Endothelial cell of umbilical vein (primary cell): ENCODE measurements around the gene CEP57L1. TPM values are rescaled to one million over a fixed set of nuclear protein-coding genes. Genes with fewer than 3 reads are reported as not detected.

Source experiments
- BruUV-seq: library from RNA; stranded (reverse); fragments of 400-500 nt; replicated peaks from 2 replicates; lab custom pipeline; 2021; lab: Mats Ljungman, UMichigan
- CTCF ChIA-PET: fragments of 300-600, 350-600 bp; sonication (Branson Sonifier 250); formaldehyde crosslinking; loops from one replicate; lab custom pipeline; 2021; ENCODE audit warnings: antibody characterized with exemption, inconsistent platforms; lab: Charles Lee
- POLR2A ChIA-PET: fragments of 300-600, 350-600 bp; sonication (Branson Sonifier 250); formaldehyde crosslinking; loops from one replicate; lab custom pipeline; 2021; ENCODE audit warnings: antibody characterized with exemption, inconsistent platforms; lab: Charles Lee
- DNase-seq: peaks from one replicate; pipeline ENCODE4 v3.0.0-alpha.2; 2011; ENCODE audit warnings: low read depth, low spot score
- FAIRE-seq: peaks from 2 replicates; lab custom pipeline; 2011; peaks lifted over from hg19 to GRCh38; lab: Jason Lieb, UNC
- H2AFZ ChIP-seq: 2 replicates; pipeline ENCODE4 v1.6.0; 2012; ENCODE audit warnings: low read depth, low read length, control low read depth, inconsistent platforms
- H3K27ac ChIP-seq: 2 replicates; pipeline ENCODE4 v1.5.1; 2011; ENCODE audit warnings: low read depth, mild to moderate bottlenecking, control low read depth, low read length, moderate library complexity; ENCODE audit not compliant: insufficient read depth
- H3K27me3 ChIP-seq, 2 experiments: 2 replicates each; pipeline versions ENCODE4 v1.6.0 to v1.6.1; 2011; ENCODE audit warnings: low read length in 2 of 2, mixed read lengths in 1 of 2; ENCODE audit not compliant: control insufficient read depth in 2 of 2, insufficient read depth in 2 of 2
- H3K36me3 ChIP-seq, 2 experiments: 2 replicates in 1 of 2; 3 replicates in 1 of 2; pipeline ENCODE4 v1.5.1; 2011; ENCODE audit warnings: low read length in 2 of 2, mild to moderate bottlenecking in 1 of 2, moderate library complexity in 1 of 2; ENCODE audit not compliant: control insufficient read depth in 2 of 2, insufficient read depth in 2 of 2; ENCODE audit errors: extremely low read depth in 1 of 2
- H3K4me1 ChIP-seq: 3 replicates; pipeline ENCODE4 v1.5.1; 2011; ENCODE audit warnings: mild to moderate bottlenecking, low read length; ENCODE audit not compliant: control insufficient read depth, insufficient read depth; ENCODE audit errors: extremely low read depth
- H3K4me2 ChIP-seq: 2 replicates; pipeline ENCODE4 v1.6.1; 2011; ENCODE audit warnings: low read length, control low read depth, mixed read lengths; ENCODE audit not compliant: insufficient read depth
- H3K4me3 ChIP-seq, 3 experiments: fragments of 200-600 bp in 1 of 3; sonication (generic), shearing (Covaris generic) in 1 of 3; replicated peaks in 1 of 3; 2 replicates each; pipeline ENCODE4 v1.5.1; 2011 to 2016; ENCODE audit warnings: control low read depth in 3 of 3, low read length in 3 of 3, mild to moderate bottlenecking in 2 of 3, inconsistent platforms in 1 of 3, low read depth in 1 of 3, moderate library complexity in 1 of 3; ENCODE audit not compliant: insufficient read depth in 1 of 3
- H3K79me2 ChIP-seq: 2 replicates; pipeline ENCODE4 v1.6.0; 2012; ENCODE audit warnings: low read length, inconsistent platforms; ENCODE audit not compliant: control insufficient read depth, insufficient read depth
- H3K9ac ChIP-seq: replicated peaks from 2 replicates; pipeline ENCODE3; 2011; ENCODE audit warnings: low read length, control low read depth; ENCODE audit not compliant: insufficient read depth; ENCODE audit errors: extremely low read depth
- H3K9me1 ChIP-seq: replicated peaks from 3 replicates; pipeline ENCODE4 v1.6.0; 2011; ENCODE audit warnings: mild to moderate bottlenecking, low read length; ENCODE audit not compliant: control insufficient read depth, insufficient read depth; ENCODE audit errors: extremely low read depth
- H3K9me3 ChIP-seq: replicated peaks from 2 replicates; pipeline ENCODE4 v1.5.1; 2012; ENCODE audit warnings: low read length, inconsistent platforms; ENCODE audit not compliant: control insufficient read depth, insufficient read depth
- H4K20me1 ChIP-seq: replicated peaks from 2 replicates; pipeline ENCODE3; 2011; ENCODE audit warnings: mild to moderate bottlenecking, low read length; ENCODE audit not compliant: control insufficient read depth, insufficient read depth; ENCODE audit errors: extremely low read depth
- EZH2 ChIP-seq: IDR thresholded peaks from 2 replicates; pipeline ENCODE4 v1.6.1; 2012; ENCODE audit warnings: borderline replicate concordance, low read depth, mild to moderate bottlenecking, moderate library complexity, low read length, inconsistent platforms; ENCODE audit not compliant: severe bottlenecking
- FOS ChIP-seq: IDR thresholded peaks from 2 replicates; pipeline ENCODE4 v1.6.1; 2011; ENCODE audit warnings: mild to moderate bottlenecking, low read length, moderate library complexity, borderline replicate concordance; ENCODE audit not compliant: insufficient read depth
- GATA2 ChIP-seq: IDR thresholded peaks from 2 replicates; pipeline ENCODE4 v1.7.0; 2011; ENCODE audit warnings: low read depth, mild to moderate bottlenecking, moderate library complexity, mixed read lengths, low read length; ENCODE audit not compliant: insufficient read length, insufficient read depth
- JUN ChIP-seq: IDR thresholded peaks from 2 replicates; pipeline ENCODE4 v1.6.1; 2011; ENCODE audit warnings: borderline replicate concordance, low read depth; ENCODE audit not compliant: insufficient read length, insufficient read depth
- MYC ChIP-seq: IDR thresholded peaks from one replicate; pipeline ENCODE4 v1.6.1; 2011; ENCODE audit warnings: mild to moderate bottlenecking, low read depth, low read length
- POLR2A ChIP-seq: IDR thresholded peaks from 2 replicates; pipeline ENCODE4 v1.6.1; 2012; ENCODE audit warnings: low read depth, mild to moderate bottlenecking, control low read depth, low read length
- POLR2AphosphoS5 ChIP-seq: IDR thresholded peaks from 2 replicates; pipeline ENCODE4 v1.6.1; 2012; ENCODE audit warnings: low read depth, mild to moderate bottlenecking, control low read depth, low read length, moderate library complexity; ENCODE audit not compliant: insufficient read depth
- dilution Hi-C: fragments of 300-500 bp; cut with MboI; formaldehyde crosslinking; loops from one replicate; pipeline ENCODE4 v1.15.0; 2019; ENCODE audit warnings: low sequenced_read_pairs; ENCODE audit not compliant: extremely low pct_ligation_motif_present
- intact Hi-C: fragments of 100-400 bp; cut with micrococcal nuclease; formaldehyde crosslinking; loops from one replicate; pipeline ENCODE4 v1.10.0; 2022
- polyA plus RNA-seq, 4 experiments: library from polyadenylated mRNA; depleted of rRNA in 3 of 4; stranded (reverse) in 3 of 4; unstranded in 1 of 4; fragments of >200 nt; gene quantifications; 2 replicates each; pipeline versions ENCODE4 v1.2.1 to v1.2.3, GENCODE V29; 2011 to 2012; ENCODE audit warnings: missing spikeins in 1 of 4
- total RNA-seq: library from RNA; stranded (reverse); gene quantifications from 2 replicates; pipeline ENCODE4 v1.2.3, GENCODE V29; 2021
- TF ChIP-seq, protein P1 (sequence below), 2 donors: IDR thresholded peaks; 1 replicate in 1 of 2; 2 replicates in 1 of 2; pipeline ENCODE4 v1.5.1; 2011; ENCODE audit warnings: low read length in 2 of 2, mild to moderate bottlenecking in 2 of 2, moderate library complexity in 2 of 2, control low read depth in 1 of 2, inconsistent platforms in 1 of 2, low read depth in 1 of 2; ENCODE audit not compliant: insufficient read depth in 1 of 2; ENCODE audit errors: extremely low read depth in 1 of 2
- TF ChIP-seq, protein P2 (sequence below): IDR thresholded peaks from 2 replicates; pipeline ENCODE4 v1.6.1; 2011; ENCODE audit not compliant: insufficient read depth, insufficient read length

The CEP57L1 gene
- total and polyA plus RNA-seq, 2 donors (not counting 3 experiments of a cell fraction or from before 2014, with no cell fraction given) = 7.8 to 20.9 TPM

DNA sequence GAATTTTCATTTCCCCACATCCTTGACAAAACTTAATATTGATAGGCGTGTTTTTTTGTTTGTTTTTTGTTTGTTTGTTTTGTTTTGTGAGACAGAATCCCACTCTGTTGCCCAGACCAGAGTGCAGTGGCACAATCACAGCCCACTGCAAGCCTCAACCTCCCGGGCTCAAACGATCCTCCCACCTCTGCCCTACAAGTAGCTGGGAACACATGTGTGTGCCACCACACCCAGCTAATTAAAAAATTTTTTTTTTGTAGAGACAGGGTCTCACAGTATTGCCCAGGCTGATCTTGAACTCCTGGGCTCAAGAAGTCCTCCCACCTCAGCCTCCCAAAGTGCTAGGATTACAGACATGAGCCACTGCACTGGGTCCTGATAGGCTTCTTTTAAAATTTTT lies 9.2 kb downstream of the CEP57L1 start:
- dilution Hi-C loops = no loop called here
- CTCF ChIA-PET = no interaction called here
- POLR2A ChIA-PET = no interaction called here

More for the DNA sequence above, 9.2 kb downstream of the CEP57L1 start:
- Histone ChIP-seq H3K4me2 (no peak overlapping the region), H3K4me1 (no peaks in the 10 kb centered on the region), H4K20me1 (no peaks in the 10 kb centered on the region), H3K9ac (no peak overlapping the region), H3K27ac (no peak overlapping the region), H3K36me3 (no peaks in the 10 kb centered on the region), H3K4me3 (no peak overlapping the region), H3K9me3 (no peaks in the 10 kb centered on the region), H2AFZ (no peak overlapping the region), H3K9me1 (no peaks in the 10 kb centered on the region), H3K27me3 (no peaks in the 10 kb centered on the region), H3K79me2 (peaks cover 27% of the 10 kb centered on the region)
- no TSS peak for BruUV-seq
- intact Hi-C loops = no loop called here
- no peak for FAIRE-seq
- DNase-seq = no peak
- TF ChIP-seq POLR2A = no peak
- TF ChIP-seq, protein P1, sequence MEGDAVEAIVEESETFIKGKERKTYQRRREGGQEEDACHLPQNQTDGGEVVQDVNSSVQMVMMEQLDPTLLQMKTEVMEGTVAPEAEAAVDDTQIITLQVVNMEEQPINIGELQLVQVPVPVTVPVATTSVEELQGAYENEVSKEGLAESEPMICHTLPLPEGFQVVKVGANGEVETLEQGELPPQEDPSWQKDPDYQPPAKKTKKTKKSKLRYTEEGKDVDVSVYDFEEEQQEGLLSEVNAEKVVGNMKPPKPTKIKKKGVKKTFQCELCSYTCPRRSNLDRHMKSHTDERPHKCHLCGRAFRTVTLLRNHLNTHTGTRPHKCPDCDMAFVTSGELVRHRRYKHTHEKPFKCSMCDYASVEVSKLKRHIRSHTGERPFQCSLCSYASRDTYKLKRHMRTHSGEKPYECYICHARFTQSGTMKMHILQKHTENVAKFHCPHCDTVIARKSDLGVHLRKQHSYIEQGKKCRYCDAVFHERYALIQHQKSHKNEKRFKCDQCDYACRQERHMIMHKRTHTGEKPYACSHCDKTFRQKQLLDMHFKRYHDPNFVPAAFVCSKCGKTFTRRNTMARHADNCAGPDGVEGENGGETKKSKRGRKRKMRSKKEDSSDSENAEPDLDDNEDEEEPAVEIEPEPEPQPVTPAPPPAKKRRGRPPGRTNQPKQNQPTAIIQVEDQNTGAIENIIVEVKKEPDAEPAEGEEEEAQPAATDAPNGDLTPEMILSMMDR (IDR thresholded peaks at IDR 0.05; ENCODE audit: extremely low read depth in 1 of 2, insufficient read depth in 1 of 2, low read depth in 1 of 2, low read length in 2 of 2) = no peak
- TF ChIP-seq MYC = no peak
- no peak for TF ChIP-seq JUN
- TF ChIP-seq, protein P2, sequence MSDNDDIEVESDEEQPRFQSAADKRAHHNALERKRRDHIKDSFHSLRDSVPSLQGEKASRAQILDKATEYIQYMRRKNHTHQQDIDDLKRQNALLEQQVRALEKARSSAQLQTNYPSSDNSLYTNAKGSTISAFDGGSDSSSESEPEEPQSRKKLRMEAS = no peak
- no peak for TF ChIP-seq FOS
- TF ChIP-seq GATA2 = no peak
- no peak for TF ChIP-seq POLR2AphosphoS5
- no peak for TF ChIP-seq EZH2
